HG03457 (cell line): ENCODE results near the gene ATP5F1E.
"Not testable (repeated sequence)": the region's sequence is repeated elsewhere in the genome, so short reads cannot be mapped to it uniquely, and the experiment has no call there.

Experiments
- ATAC-seq: cut with Tn5 transposase; IDR thresholded peaks from one replicate; pipeline ENCODE4 v1.9.1; 2021; ENCODE audit warnings: moderate number of reproducible peaks; ENCODE audit not compliant: unreplicated experiment

Gene ATP5F1E

DNA sequence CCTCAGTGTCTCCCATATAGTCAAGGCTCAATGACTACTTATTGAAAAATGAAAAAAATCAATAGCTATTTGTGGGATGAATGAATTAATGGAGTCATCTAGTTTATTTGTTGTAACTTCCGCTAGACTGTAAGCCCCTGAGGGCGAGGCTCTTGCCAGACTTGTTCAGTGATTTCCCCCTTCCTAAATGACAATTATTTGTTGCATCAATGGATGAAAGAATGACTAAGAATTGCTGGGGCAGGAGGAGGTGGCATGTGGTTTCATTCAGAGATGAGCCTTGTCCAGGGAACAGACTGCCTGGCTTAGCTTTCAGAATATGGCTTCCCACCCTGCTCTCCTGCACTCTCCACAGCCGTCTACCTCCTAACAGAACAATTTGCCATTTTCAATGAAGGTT is 11.6 kb upstream of the ATP5F1E start:
- ATAC-seq, result no peak

GRCh38 chr20:59042796-59043631 is 10.9 kb upstream of the ATP5F1E start:
- ATAC-seq, result peak; percentile 82

DNA sequence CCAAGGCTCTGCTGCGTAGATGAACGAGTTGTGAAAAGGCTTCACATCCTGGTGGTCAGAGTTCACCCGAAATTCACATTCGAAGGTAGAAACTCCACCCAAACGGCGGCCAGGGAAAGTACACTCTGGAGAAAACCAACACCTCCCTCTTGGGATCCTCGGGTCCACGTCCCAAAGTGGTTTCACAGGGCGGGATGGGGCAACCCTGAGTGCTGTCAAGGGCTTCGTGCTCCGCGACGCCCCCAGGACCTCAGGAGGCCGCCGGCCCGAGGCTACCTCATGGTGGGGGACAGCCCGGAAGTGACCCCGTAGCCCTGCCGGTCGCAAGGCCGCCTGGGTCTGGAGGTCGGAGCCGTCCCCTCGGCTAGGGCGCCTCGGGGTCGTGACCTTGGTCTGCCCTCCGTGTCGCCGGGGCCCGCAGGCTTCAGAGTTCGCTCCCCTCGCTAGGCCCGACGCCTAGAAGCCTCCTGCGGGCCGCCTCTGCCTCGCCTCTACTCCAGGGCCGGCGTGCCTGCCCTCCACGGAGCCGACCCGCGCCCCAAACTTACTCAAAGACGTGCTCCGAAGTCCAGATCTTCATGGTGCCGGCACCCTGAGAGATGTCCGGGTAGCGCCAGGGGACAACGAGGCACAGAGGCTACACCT is 10.1 kb upstream of the ATP5F1E start, which contains the start of gene PRELID3B:
TSS of gene PRELID3B (minus strand) at position 636 of the 645 bp plus-strand sequence. CDS start at position 580, 56 bp downstream.
- ATAC-seq, result peak; percentile 21

DNA sequence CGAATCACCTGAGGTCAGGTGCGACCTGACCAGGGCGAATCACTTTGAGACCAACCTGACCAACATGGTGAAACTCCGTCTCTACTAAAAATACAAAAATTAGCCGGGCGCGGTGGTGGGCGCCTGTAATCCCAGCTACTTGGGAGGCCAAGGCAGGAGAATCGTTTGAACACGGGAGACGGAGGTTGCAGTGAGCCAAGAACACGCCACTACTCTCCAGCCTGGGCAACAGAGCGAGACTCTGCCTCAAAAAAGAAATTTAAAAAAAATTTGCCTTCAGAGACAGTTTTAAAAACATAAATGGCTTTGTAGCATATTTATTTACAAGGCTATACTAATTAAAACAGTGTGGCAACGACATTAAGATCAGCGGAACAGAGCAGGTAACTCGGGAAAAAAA is 9.4 kb upstream of the ATP5F1E start:
- not testable (repeated sequence) for ATAC-seq

- ATAC-seq, result no peak
Measured at GRCh38 chr20:59040667-59041066, 8.5 kb upstream of the ATP5F1E start.

DNA sequence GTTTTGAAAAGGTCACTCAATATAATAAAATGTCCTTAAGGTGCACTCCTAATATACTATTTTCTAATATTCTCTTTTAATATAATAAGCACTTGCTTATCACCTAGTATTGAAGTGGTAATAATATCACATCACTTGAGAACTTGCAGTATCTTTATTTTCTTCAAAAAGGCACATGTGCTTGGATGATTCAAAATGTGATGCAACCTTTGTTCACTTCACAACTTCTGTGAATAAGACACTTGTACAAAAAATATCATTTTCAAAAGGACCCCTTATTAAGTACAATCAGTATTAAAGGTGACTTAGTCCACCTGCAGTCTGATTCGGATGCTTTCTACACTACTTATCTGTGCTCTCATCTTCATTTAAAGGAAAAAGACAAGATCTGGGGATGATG is 7.1 kb upstream of the ATP5F1E start:
- ATAC-seq, result no peak

- ATAC-seq, result no peak
Measured at GRCh38 chr20:59037386-59037785, 5.3 kb upstream of the ATP5F1E start.

GRCh38 chr20:59035381-59035780 is 3.2 kb upstream of the ATP5F1E start:
- ATAC-seq, result no peak

- ATAC-seq, result no peak
Measured at GRCh38 chr20:59033616-59034165, 1.6 kb upstream of the ATP5F1E start.

GRCh38 chr20:59033093-59033492 is 958 bp upstream of the ATP5F1E start:
- ATAC-seq, result no peak

GRCh38 chr20:59032713-59033059 is 551 bp upstream of the ATP5F1E start:
- no peak for ATAC-seq

GRCh38 chr20:59031564-59032022 is 542 bp downstream of the ATP5F1E start:
- ATAC-seq, result peak; percentile 16

DNA sequence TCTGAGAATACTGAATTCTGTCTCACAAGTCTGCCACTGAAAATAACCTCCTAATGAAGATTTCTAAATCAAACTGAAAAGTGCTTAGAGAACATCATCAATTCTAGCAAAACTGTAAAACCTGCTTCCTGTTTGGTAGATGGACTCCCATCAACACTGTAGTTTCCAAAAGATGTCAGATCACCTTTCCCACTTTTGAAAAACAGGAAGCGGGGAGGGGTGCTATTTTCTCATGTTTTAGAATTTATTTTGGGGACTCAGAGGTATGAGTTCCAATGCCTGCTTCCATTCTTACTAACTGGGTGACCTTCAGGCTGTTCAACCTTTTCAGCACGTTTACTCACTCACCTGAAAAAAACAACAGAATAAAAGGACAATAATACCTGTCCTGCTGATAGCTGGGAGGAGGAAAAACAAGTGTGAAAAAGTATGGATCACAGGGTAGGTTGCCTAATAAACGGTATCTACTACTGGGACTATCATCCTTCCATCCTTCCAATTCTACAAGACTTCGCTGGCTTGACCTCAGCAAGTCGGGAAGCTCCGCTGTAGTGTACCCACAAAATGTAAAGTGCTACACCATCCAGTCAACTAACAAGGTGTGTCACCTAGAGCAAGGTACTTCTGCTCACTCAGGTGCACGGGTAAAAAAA is 1.1 kb downstream of the ATP5F1E start:
- no peak for ATAC-seq

DNA sequence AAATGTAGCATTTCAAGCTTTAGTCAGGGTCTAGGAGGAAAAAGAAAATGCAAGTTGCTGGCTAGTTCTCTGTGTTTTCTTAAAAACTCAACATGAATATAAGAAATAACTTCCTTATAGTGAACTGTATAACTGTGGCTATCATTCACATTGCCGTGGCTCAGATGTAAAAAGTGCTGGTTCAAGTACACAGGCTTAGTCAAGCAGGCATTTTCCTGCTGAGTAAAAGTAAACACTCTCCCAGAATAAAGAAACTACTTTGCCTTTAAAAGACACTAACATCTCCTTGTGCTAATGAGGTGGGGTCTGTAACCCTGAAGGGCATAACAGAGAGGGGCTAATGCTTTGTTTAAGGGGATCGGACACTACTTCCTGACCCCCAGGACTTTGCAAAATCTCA is 3.3 kb downstream of the ATP5F1E start:
- no peak for ATAC-seq

DNA sequence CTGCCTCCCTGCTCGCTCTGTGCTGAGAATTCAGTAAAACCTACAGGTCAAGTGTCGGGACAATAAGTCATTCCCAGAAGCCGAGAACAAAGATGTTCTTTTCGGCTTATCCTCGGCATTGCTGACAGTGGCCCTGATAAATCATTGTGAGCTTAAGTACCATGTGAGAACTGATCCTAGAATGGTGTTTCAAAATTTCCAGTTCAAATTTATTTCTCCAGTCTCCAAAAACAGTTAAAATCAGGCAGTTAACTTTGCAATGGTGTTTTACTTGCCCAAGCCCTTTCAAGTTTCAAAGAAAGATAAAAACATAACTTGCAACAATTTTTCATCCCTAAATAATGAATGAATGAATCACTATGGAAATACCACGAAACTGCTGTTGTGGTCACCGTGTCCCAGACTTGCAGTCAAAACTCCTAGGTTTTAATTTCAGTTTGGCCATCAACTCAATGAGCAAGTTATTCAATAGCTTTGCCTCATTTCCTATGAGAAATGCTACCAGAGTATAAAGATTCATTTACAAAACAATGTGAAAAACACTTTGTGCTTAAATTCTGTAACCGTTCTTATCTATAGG is 4.3 kb downstream of the ATP5F1E start:
- no peak for ATAC-seq

- no peak for ATAC-seq
Measured at GRCh38 chr20:59026904-59027740, 5.0 kb downstream of the ATP5F1E start.

- no peak for ATAC-seq
Measured at GRCh38 chr20:59025511-59025910, 6.6 kb downstream of the ATP5F1E start.

DNA sequence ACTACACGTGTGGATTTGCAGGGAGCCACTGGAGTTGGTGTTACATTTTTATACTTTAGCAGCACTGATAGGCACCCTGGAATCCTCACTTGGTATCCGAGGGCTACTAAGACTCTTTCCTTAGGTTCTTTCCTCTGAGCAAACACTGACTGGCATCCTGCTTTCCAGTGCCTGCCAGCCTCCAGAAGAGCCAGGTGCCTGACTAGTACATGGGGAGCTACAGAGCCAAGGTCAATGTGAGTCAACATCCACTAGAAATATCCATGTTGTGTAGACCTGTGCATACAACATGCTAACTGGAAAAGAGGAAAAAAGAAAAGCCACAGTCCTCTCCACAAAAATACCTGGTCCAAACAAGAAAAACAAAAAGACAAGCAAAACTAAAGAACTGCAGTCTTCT is 7.0 kb downstream of the ATP5F1E start:
- ATAC-seq, result no peak

- ATAC-seq, result no peak
Measured at GRCh38 chr20:59024111-59024530, 8.0 kb downstream of the ATP5F1E start.

DNA sequence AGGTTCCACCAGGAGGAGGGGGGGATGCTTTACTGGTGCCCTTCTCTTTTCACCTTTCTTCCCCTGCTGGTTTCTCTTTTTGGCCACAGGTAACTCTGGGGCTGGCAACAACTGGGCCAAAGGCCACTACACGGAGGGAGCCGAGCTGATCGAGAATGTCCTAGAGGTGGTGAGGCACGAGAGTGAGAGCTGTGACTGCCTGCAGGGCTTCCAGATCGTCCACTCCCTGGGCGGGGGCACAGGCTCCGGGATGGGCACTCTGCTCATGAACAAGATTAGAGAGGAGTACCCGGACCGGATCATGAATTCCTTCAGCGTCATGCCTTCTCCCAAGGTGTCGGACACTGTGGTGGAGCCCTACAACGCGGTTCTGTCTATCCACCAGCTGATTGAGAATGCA is 8.5 kb downstream of the ATP5F1E start:
- no peak for ATAC-seq
